ENCODE results near the gene RHBDL2. TPM values are rescaled to one million over a fixed set of nuclear protein-coding genes. Genes with fewer than 3 reads are reported as not detected.
"Not testable (repeated sequence)": the region's sequence is repeated elsewhere in the genome, so short reads cannot be mapped to it uniquely, and the experiment has no call there.

The RHBDL2 gene
- polyA plus RNA-seq, 3 donors = 0.08 TPM; not detected in 2

- Histone ChIP-seq H3K4me3 (replicated peaks in 1 of 3; ENCODE audit: low read depth in 2 of 3, low read length in 3 of 3) (no peak overlapping the region), H3K27me3 (ENCODE audit: control insufficient read depth in 2 of 2, insufficient read depth in 2 of 2, low read length in 2 of 2) (no peaks in the 10 kb centered on the region), H3K9ac (ENCODE audit: insufficient read depth, low read length, poor library complexity, severe bottlenecking) (no peak overlapping the region), H3K4me2 (replicated peaks; ENCODE audit: extremely low read depth, low read length, poor library complexity, severe bottlenecking) (no peak overlapping the region), H3K27ac (ENCODE audit: low read depth in 1 of 2, low read length in 2 of 2) (no peak overlapping the region), H3K36me3 (replicated peaks in 1 of 2; ENCODE audit: control insufficient read depth in 1 of 2, insufficient read depth in 2 of 2, low read length in 2 of 2) (peaks cover 51 to 82% of the 10 kb centered on the region in 2 donors), H4K20me1 (ENCODE audit: insufficient read depth, low read length) (peaks cover 31% of the 10 kb centered on the region), H3K79me2 (ENCODE audit: insufficient read depth, low read length) (peaks cover 26% of the 10 kb centered on the region), H3K4me1 (ENCODE audit: control insufficient read depth in 1 of 2, insufficient read depth in 2 of 2, low read length in 2 of 2) (peaks cover 6 to 7% of the 10 kb centered on the region in 2 donors), H2AFZ (ENCODE audit: insufficient read depth, low read depth, low read length, poor library complexity, severe bottlenecking) (no peak overlapping the region), H3K9me3 (replicated peaks in 1 of 2; ENCODE audit: control insufficient read depth in 1 of 2, insufficient read depth in 1 of 2, low read length in 2 of 2) (no peaks in the 10 kb centered on the region)
- no peak for DNase-seq
- Mint-ChIP-seq H3K27me3 (ENCODE audit: low read depth in 3 of 3) (no peaks in the 10 kb centered on the region), H3K4me3 (no peak overlapping the region), H3K36me3 (peaks cover 59 to 81% of the 10 kb centered on the region in 2 donors), H3K9me3 (peaks cover 0 to 2% (median 0%) of the 10 kb centered on the region in 7 donors), H3K4me1 (peaks cover 30% of the 10 kb centered on the region), H3K27ac (peak overlapping the region in 1 of 7 donors; percentile 2)
- 33% methylated on average over 1 of the region's 2 CpGs for whole genome bisulfite sequencing (ENCODE audit: insufficient coverage)
- TF ChIP-seq CTCF (IDR thresholded peaks at IDR 0.05) = no peak
- intact Hi-C loops (cut with micrococcal nuclease) = no loop called here
These were observed 101.3 kb downstream of the RHBDL2 start for GRCh38 chr1:38840281-38840680.

DNA sequence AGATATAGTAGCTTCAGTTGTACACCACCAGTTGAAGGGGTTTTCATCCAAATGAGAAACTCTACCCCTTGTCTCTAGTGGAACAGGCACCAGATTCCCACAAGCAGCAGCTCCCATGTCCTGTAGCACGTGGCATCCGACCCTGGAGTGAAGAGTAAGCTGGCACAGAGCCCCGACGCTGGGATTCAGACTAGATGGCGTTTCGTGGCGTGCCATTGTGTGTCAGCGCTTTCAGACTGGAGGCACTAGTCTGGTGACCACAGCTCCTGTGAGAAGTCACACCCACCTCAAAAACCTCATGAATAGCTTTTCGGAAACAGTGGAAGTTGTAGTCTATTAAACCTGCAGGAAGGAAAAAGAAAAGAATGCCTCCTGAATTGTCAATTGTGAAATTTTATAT is 102.3 kb downstream of the RHBDL2 start:
- no peaks in the 10 kb centered on the region for H3K27me3 Mint-ChIP-seq (ENCODE audit: low read depth in 3 of 3)
- no peaks in the 10 kb centered on the region for H3K27me3 ChIP-seq (ENCODE audit: control insufficient read depth in 2 of 2, insufficient read depth in 2 of 2, low read length in 2 of 2)
- peak overlapping the region in 1 of 7 donors; percentile 33 for H3K27ac Mint-ChIP-seq
- H3K4me3 ChIP-seq (replicated peaks in 1 of 3; ENCODE audit: low read depth in 2 of 3, low read length in 3 of 3) = no peak overlapping the region
- WGBS (ENCODE audit: insufficient coverage) = 58% methylated on average over 7 of the region's 9 CpGs
- no peak overlapping the region for H3K27ac ChIP-seq (ENCODE audit: low read depth in 1 of 2, low read length in 2 of 2)
- H3K9ac ChIP-seq (ENCODE audit: insufficient read depth, low read length, poor library complexity, severe bottlenecking) = no peak overlapping the region
- no peaks in the 10 kb centered on the region for H3K9me3 ChIP-seq (replicated peaks in 1 of 2; ENCODE audit: control insufficient read depth in 1 of 2, insufficient read depth in 1 of 2, low read length in 2 of 2)
- H3K36me3 Mint-ChIP-seq = peaks cover 50 to 72% of the 10 kb centered on the region in 2 donors
- no peak overlapping the region for H3K4me2 ChIP-seq (replicated peaks; ENCODE audit: extremely low read depth, low read length, poor library complexity, severe bottlenecking)
- H3K9me3 Mint-ChIP-seq = no peaks in the 10 kb centered on the region
- DNase-seq = no peak
- no peak overlapping the region for H2AFZ ChIP-seq (ENCODE audit: insufficient read depth, low read depth, low read length, poor library complexity, severe bottlenecking)
- intact Hi-C loops (cut with micrococcal nuclease) = loop anchor here (10.0 kb wide), 2 partner anchors 795 to 815 kb away; partner anchors contain the start of gene POU3F1 (in 1 of the 2)
- peaks cover 39% of the 10 kb centered on the region for H3K4me1 Mint-ChIP-seq
- H3K4me3 Mint-ChIP-seq = no peak overlapping the region
- no peak for TF ChIP-seq CTCF (IDR thresholded peaks at IDR 0.05)
- peaks cover 15 to 17% of the 10 kb centered on the region in 2 donors for H3K4me1 ChIP-seq (ENCODE audit: control insufficient read depth in 1 of 2, insufficient read depth in 2 of 2, low read length in 2 of 2)
- peaks cover 26% of the 10 kb centered on the region for H3K79me2 ChIP-seq (ENCODE audit: insufficient read depth, low read length)
- peaks cover 48 to 73% of the 10 kb centered on the region in 2 donors for H3K36me3 ChIP-seq (replicated peaks in 1 of 2; ENCODE audit: control insufficient read depth in 1 of 2, insufficient read depth in 2 of 2, low read length in 2 of 2)
- H4K20me1 ChIP-seq (ENCODE audit: insufficient read depth, low read length) = peaks cover 31% of the 10 kb centered on the region

GRCh38 chr1:38836316-38836715 is 105.3 kb downstream of the RHBDL2 start:
- H3K36me3 Mint-ChIP-seq = peaks cover 31 to 43% of the 10 kb centered on the region in 2 donors
- not testable (repeated sequence) for H3K27me3 ChIP-seq (ENCODE audit: control insufficient read depth in 2 of 2, insufficient read depth in 2 of 2, low read length in 2 of 2); H3K4me2 ChIP-seq (replicated peaks; ENCODE audit: extremely low read depth, low read length, poor library complexity, severe bottlenecking); H3K4me3 ChIP-seq (replicated peaks in 1 of 3; ENCODE audit: low read depth in 2 of 3, low read length in 3 of 3); H3K27me3 Mint-ChIP-seq (ENCODE audit: low read depth in 3 of 3); H3K4me3 Mint-ChIP-seq; H3K79me2 ChIP-seq (ENCODE audit: insufficient read depth, low read length); H3K9me3 ChIP-seq (replicated peaks in 1 of 2; ENCODE audit: control insufficient read depth in 1 of 2, insufficient read depth in 1 of 2, low read length in 2 of 2); H3K27ac ChIP-seq (ENCODE audit: low read depth in 1 of 2, low read length in 2 of 2); H3K9me3 Mint-ChIP-seq; H2AFZ ChIP-seq (ENCODE audit: insufficient read depth, low read depth, low read length, poor library complexity, severe bottlenecking); DNase-seq; H3K9ac ChIP-seq (ENCODE audit: insufficient read depth, low read length, poor library complexity, severe bottlenecking)
- peaks cover 14% of the 10 kb centered on the region for H4K20me1 ChIP-seq (ENCODE audit: insufficient read depth, low read length)
- peaks cover 33 to 43% of the 10 kb centered on the region in 2 donors for H3K36me3 ChIP-seq (replicated peaks in 1 of 2; ENCODE audit: control insufficient read depth in 1 of 2, insufficient read depth in 2 of 2, low read length in 2 of 2)
- 40% methylated on average over 1 of the region's 10 CpGs for WGBS (ENCODE audit: insufficient coverage)
- peaks cover 30 to 32% of the 10 kb centered on the region in 2 donors for H3K4me1 ChIP-seq (ENCODE audit: control insufficient read depth in 1 of 2, insufficient read depth in 2 of 2, low read length in 2 of 2)
- peak overlapping the region in 1 of 7 donors; percentile 25 for H3K27ac Mint-ChIP-seq
- intact Hi-C loops (cut with micrococcal nuclease) = loop anchor here (10.0 kb wide), 2 partner anchors 792 to 812 kb away; partner anchors contain the start of gene POU3F1 (in 1 of the 2)
- H3K4me1 Mint-ChIP-seq = peaks cover 45% of the 10 kb centered on the region

Data from CD14-positive monocyte (primary cell).